Gastrocnemius medialis (tissue), 4 donors: Measurements from ENCODE around the gene CDK2AP2. TPM values are rescaled to one million over a fixed set of nuclear protein-coding genes. Genes with fewer than 3 reads are reported as not detected.
"Not testable (repeated sequence)": the region's sequence is repeated elsewhere in the genome, so short reads cannot be mapped to it uniquely, and the experiment has no call there.

Experiments
- ATAC-seq, 2 donors: fragments of 150-250 bp; one replicate each; pipeline ENCODE4 v1.9.1; 2016
- DNase-seq, 2 donors: peaks; one replicate each; pipeline ENCODE4 v3.0.0-alpha.2; 2019
- H3K27ac ChIP-seq, 4 donors: fragments of 200-600 bp; sonication (generic); 1 replicate in 1 of 4; 2 replicates in 3 of 4; pipeline ENCODE4 v1.5.1; 2016 to 2018; ENCODE audit warnings: mild to moderate bottlenecking in 2 of 4, moderate library complexity in 1 of 4
- H3K27me3 ChIP-seq, 3 donors: fragments of 200-600 bp; sonication (generic) in 2 of 3; 1 replicate in 1 of 3; 2 replicates in 2 of 3; pipeline versions ENCODE4 v1.5.1 to v1.6.0; 2016 to 2019; ENCODE audit warnings: mild to moderate bottlenecking in 1 of 3, moderate library complexity in 1 of 3
- H3K36me3 ChIP-seq, 2 donors: fragments of 200-600 bp; sonication (generic) in 1 of 2; one replicate each; pipeline ENCODE4 v1.5.1; 2017 to 2018
- H3K4me1 ChIP-seq, 2 donors: fragments of 200-600 bp; sonication (generic) in 1 of 2; one replicate each; pipeline ENCODE4 v1.5.1; 2016 to 2017; ENCODE audit warnings: mild to moderate bottlenecking in 2 of 2
- H3K4me3 ChIP-seq, 4 donors: fragments of 200-600 bp; sonication (generic) in 3 of 4; 1 replicate in 1 of 4; 2 replicates in 3 of 4; pipeline ENCODE4 v1.5.1; 2016 to 2019; ENCODE audit warnings: mild to moderate bottlenecking in 2 of 4
- H3K9me3 ChIP-seq, 3 donors: fragments of 200-600 bp; sonication (generic) in 2 of 3; 1 replicate in 1 of 3; 2 replicates in 2 of 3; pipeline ENCODE4 v1.5.1; 2016 to 2019
- POLR2A ChIP-seq, 2 donors: fragments of 450-650 bp; IDR thresholded peaks; one replicate each; pipeline ENCODE4 v1.6.1; 2017; ENCODE audit warnings: antibody characterized with exemption in 2 of 2, mild to moderate bottlenecking in 2 of 2, moderate library complexity in 2 of 2
- in situ Hi-C, 4 donors: fragments of 200-750 bp; cut with MboI; loops; one replicate each; pipeline versions ENCODE4 v1.15.0 to v1.8.0; 2017; ENCODE audit warnings: low sequenced_read_pairs in 4 of 4
- intact Hi-C: fragments of 100-400 bp; cut with DNase I; formaldehyde crosslinking; loops from one replicate; pipeline ENCODE4 v1.15.1; 2023; ENCODE audit warnings: low total_unique reads
- total RNA-seq, 4 donors: library from RNA; depleted of rRNA; stranded (reverse); fragments of >200 nt; gene quantifications; one replicate each; pipeline versions ENCODE4 v1.1.0 to v1.2.3, GENCODE V29; 2016
- TF ChIP-seq, protein P1 (sequence below), 5 experiments: fragments of 450-650 bp in 3 of 5; fragments of 200-600 bp in 2 of 5; sonication (generic) in 2 of 5; IDR thresholded peaks in 4 of 5; conservative IDR thresholded peaks in 1 of 5; 1 replicate in 4 of 5; 2 replicates in 1 of 5; pipeline ENCODE4 v1.5.1; 2016 to 2019; ENCODE audit warnings: antibody characterized with exemption in 5 of 5, mild to moderate bottlenecking in 3 of 5, moderate library complexity in 3 of 5

The CDK2AP2 gene
- total RNA-seq, 4 donors from 2014 or later: 24.1 to 47.5 (median 37.3) TPM

DNA sequence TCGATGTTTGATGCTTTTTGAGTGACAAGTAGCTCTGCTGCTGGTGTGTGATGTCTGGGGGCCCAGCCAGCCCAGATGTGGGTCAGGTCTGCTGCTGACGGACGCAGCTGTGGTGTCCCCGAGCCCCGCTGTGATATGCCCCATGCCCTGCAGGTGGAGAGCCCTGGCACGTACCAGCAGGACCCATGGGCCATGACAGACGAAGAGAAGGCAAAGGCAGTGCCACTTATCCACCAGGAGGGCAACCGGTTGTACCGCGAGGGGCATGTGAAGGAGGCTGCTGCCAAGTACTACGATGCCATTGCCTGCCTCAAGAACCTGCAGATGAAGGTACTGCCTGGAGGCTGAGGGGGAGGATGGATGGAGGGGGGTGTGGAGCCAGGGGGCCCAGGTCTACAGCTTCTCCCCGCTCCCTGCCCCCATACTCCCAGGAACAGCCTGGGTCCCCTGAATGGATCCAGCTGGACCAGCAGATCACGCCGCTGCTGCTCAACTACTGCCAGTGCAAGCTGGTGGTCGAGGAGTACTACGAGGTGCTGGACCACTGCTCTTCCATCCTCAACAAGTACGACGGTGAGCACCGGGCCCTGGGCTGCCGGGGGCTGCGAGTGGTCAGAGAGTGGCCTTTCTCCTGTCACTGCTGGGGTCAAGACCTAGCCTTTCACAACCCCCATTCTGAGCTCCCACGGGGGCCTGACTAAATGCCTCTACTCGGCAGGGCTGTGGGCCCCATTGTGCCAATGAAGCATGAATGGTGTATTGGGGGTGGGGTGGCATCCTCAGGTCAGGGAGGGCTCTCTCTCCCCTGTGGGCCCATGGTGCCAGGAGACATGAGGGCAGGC is 17.9 kb downstream of the CDK2AP2 start:
- H3K36me3 ChIP-seq: peaks cover 0 to 23% of the 10 kb centered on the region in 2 donors
- no peaks in the 10 kb centered on the region for H3K4me1 ChIP-seq
- no peak overlapping the region for H3K4me3 ChIP-seq
- H3K9me3 ChIP-seq: no peaks in the 10 kb centered on the region
- DNase-seq: no peak
- no peak for ATAC-seq
- H3K27ac ChIP-seq: no peak overlapping the region
- no peak for TF ChIP-seq POLR2A (IDR thresholded peaks at IDR 0.05)
- TF ChIP-seq, protein P1, sequence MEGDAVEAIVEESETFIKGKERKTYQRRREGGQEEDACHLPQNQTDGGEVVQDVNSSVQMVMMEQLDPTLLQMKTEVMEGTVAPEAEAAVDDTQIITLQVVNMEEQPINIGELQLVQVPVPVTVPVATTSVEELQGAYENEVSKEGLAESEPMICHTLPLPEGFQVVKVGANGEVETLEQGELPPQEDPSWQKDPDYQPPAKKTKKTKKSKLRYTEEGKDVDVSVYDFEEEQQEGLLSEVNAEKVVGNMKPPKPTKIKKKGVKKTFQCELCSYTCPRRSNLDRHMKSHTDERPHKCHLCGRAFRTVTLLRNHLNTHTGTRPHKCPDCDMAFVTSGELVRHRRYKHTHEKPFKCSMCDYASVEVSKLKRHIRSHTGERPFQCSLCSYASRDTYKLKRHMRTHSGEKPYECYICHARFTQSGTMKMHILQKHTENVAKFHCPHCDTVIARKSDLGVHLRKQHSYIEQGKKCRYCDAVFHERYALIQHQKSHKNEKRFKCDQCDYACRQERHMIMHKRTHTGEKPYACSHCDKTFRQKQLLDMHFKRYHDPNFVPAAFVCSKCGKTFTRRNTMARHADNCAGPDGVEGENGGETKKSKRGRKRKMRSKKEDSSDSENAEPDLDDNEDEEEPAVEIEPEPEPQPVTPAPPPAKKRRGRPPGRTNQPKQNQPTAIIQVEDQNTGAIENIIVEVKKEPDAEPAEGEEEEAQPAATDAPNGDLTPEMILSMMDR (IDR thresholded peaks at IDR 0.05 in 4 of 5, conservative IDR thresholded peaks at IDR 0.05 in 1 of 5): no peak
- no peaks in the 10 kb centered on the region for H3K27me3 ChIP-seq
- intact Hi-C loops: no loop called here
- in situ Hi-C loops: no loop called here

- no peaks in the 10 kb centered on the region for H3K9me3 ChIP-seq
- ATAC-seq (no peak), DNase-seq (no peak)
- H3K36me3 ChIP-seq: peaks cover 0 to 21% of the 10 kb centered on the region in 2 donors
- TF ChIP-seq, protein P1 (IDR thresholded peaks at IDR 0.05 in 4 of 5, conservative IDR thresholded peaks at IDR 0.05 in 1 of 5): no peak
- TF ChIP-seq POLR2A (IDR thresholded peaks at IDR 0.05): no peak
- in situ Hi-C loops (no loop called here), intact Hi-C loops (no loop called here)
- no peak overlapping the region for H3K4me3 ChIP-seq
- H3K27me3 ChIP-seq: no peaks in the 10 kb centered on the region
- H3K27ac ChIP-seq: no peak overlapping the region
- H3K4me1 ChIP-seq: no peaks in the 10 kb centered on the region
These were observed 18.6 kb downstream of the CDK2AP2 start for GRCh38 chr11:67489203-67489884.

DNA sequence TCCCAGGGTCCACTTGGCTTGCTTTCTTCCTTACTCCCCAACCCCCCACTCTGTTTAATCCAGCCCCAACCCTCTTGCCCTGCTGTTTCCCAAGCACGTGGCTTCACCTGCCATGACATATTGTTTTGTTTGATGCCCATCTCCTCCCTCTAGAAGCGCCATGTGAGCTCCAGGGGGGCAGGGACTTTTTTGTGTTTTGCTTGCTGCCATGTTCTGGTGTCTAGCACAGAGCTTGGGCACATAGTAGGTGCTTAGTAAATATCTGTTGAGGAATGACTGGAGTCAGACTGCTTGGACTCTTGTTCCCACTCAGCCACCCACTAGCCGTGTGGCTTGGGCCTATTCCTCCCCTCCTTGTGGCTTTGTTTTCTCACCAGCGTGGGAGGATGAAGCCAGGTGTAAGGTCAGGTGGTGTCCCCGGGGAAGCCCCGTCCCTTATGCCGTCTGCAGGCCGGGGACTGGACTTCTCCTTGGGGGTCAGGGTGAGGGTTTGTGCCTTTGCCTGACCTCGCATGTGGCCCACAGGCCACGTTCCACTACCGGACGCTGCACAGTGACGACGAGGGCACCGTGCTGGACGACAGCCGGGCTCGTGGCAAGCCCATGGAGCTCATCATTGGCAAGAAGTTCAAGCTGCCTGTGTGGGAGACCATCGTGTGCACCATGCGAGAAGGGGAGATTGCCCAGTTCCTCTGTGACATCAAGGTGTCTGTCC is 21.3 kb downstream of the CDK2AP2 start:
- H3K27ac ChIP-seq: no peak overlapping the region
- no peak for ATAC-seq
- in situ Hi-C loops (no loop called here), intact Hi-C loops (no loop called here)
- H3K4me3 ChIP-seq: no peak overlapping the region
- DNase-seq: no peak
- no peaks in the 10 kb centered on the region for H3K27me3 ChIP-seq
- H3K36me3 ChIP-seq: peaks cover 0 to 21% of the 10 kb centered on the region in 2 donors
- no peak for TF ChIP-seq POLR2A (IDR thresholded peaks at IDR 0.05)
- TF ChIP-seq, protein P1 (IDR thresholded peaks at IDR 0.05 in 4 of 5, conservative IDR thresholded peaks at IDR 0.05 in 1 of 5): no peak
- H3K9me3 ChIP-seq: no peaks in the 10 kb centered on the region
- peaks cover 9 to 14% of the 10 kb centered on the region in 2 donors for H3K4me1 ChIP-seq

- peaks cover 0 to 21% of the 10 kb centered on the region in 2 donors for H3K36me3 ChIP-seq
- H3K9me3 ChIP-seq, ATAC-seq, DNase-seq, H3K27ac ChIP-seq, in situ Hi-C loops, H3K4me3 ChIP-seq, intact Hi-C loops, H3K27me3 ChIP-seq: not testable (repeated sequence)
- H3K4me1 ChIP-seq: peaks cover 9 to 14% of the 10 kb centered on the region in 2 donors
These were observed 22.0 kb downstream of the CDK2AP2 start for GRCh38 chr11:67485873-67486361.
